ENCODE measurements around the gene DRD5. TPM values are rescaled to one million over a fixed set of nuclear protein-coding genes. Genes with fewer than 3 reads are reported as not detected.

DRD5 gene
- polyA plus RNA-seq, 3 donors, result 0.43 to 0.67 (median 0.51) TPM

DNA sequence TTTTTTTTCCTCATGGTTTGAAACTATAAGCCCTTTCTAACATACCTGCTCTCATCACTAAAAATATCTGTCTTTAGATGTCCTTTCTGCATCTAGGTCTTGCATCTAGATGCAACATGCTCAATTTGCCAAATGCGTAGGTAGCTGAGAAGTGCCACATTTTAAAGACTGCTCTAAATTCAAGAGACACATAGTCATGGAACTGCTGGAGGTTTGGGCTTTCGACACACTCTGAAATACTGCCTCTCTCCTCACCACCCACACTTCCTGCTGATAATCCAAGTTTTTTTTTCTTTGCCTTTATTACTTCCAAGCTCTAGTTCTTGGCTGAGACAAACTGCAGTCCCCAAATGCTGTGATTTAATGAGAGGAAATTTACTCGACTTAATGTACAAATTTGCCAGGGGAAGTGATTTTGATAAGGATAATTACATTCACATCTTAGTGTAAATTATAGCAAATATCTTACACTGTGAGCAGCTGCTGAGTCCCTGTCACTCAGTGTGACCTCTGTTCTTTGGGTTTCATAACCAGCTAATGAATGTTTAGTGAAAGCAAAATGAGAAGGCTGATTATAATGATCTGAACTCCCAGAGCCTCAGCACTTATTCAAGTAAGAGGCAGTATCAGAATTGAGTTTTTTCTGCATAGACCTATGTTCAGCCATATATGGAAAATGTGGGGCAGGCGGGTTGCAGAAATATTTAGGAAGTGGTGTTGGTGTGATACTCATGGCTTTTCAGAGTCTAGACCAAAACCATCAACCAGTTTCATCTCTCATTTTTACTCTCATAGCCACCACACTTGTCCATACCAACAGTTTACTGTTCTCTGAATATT lies 31.3 kb downstream of the DRD5 start:
- no peak for DNase-seq (ENCODE audit: low read depth in 3 of 3, low spot score in 2 of 3)

- no peak for DNase-seq (ENCODE audit: low read depth in 3 of 3, low spot score in 2 of 3)
Measured at GRCh38 chr4:9816285-9816684, 34.9 kb downstream of the DRD5 start.

- no peak for DNase-seq (ENCODE audit: low read depth in 3 of 3, low spot score in 2 of 3)
Measured at GRCh38 chr4:9820343-9820742, 38.9 kb downstream of the DRD5 start.

DNA sequence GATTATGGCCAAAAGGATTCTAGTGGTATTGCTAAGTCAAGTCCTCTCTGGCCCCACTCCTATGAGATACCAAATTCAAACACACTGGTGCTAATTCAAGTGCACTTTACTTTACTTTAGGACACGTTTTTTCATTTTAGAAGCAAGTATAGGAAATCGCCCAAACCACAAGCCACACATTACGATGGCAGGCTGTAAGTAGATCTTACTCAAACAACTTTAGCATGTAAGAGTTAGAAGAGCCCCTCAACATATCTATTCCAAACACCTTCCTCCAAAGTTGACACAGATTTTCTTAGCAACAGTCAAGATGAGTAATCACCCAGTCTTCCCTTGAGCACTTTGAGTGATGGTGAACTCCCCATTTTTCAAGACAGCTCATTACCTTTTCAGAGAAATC lies 43.6 kb downstream of the DRD5 start:
- DNase-seq (ENCODE audit: low read depth in 3 of 3, low spot score in 2 of 3), result no peak

- no peak for DNase-seq (ENCODE audit: low read depth in 3 of 3, low spot score in 2 of 3)
Measured at GRCh38 chr4:9826551-9826950, 45.1 kb downstream of the DRD5 start.

DNA sequence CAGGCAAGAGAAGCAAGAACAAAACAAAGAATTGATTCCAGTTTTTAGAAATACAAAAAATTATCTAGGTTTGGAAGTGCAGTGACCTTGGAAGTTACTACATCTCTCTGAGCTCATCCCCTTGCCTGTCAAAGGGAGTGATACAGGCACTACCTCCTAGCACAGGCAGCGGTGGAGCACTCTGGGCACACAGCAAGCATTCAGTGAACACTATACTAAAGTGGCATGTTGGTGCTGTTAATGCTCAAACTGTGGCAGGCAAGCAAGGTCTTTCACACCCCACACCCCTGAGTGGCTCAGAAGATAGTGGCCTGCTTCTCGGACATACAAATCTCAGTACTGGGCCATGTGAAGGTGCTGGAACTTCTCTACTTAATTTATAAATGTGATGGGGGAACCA lies 51.2 kb downstream of the DRD5 start:
- no peak for DNase-seq (ENCODE audit: low read depth in 3 of 3, low spot score in 2 of 3)

DNA sequence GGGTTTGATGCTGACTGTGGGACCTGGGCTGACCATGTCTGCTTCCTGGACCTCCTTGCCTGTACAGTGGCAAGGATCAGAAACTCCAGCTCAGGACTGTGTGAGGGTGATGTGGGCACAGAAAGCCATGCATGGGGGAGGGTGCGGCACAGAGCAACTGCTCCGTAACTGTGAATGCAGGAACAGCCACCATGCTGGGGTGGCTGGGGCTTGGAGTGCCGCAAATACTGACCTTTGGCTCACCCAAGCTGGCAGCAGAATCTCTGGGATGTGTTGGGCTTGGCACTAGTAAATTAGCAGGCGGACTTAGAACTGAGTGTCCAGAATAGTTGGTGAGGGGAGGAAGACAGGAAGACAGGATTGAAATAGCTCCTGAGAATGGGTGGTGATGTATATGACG lies 52.0 kb downstream of the DRD5 start:
- DNase-seq (ENCODE audit: low read depth in 3 of 3, low spot score in 2 of 3), result no peak

Other genes starting within 250 kb of the DRD5 start
- 10 to 100 TPM in 1 of 3 donors, 1 to 10 TPM in 2; 8.4 to 11.3 (median 9.0) TPM for gene SLC2A9, start 239.9 kb downstream of the DRD5 start, polyA plus RNA-seq (ENCODE audit: insufficient read length in 3 of 3)